SK-N-SH (cell line): ENCODE measurements around the gene ZMAT5. TPM values are rescaled to one million over a fixed set of nuclear protein-coding genes. Genes with fewer than 3 reads are reported as not detected.

Source experiments
- CTCF ChIA-PET: fragments of 300-600, 350-600 bp; formaldehyde crosslinking; extraction: SDS; loops from one replicate; lab custom pipeline; 2021; lab: Yijun Ruan, JAX
- POLR2A ChIA-PET: fragments of 350-600 bp; sonication (Branson Sonifier 250); formaldehyde crosslinking; extraction: SDS; loops from one replicate; lab custom pipeline; 2020; ENCODE audit warnings: antibody characterized with exemption, inconsistent platforms; lab: Yijun Ruan, JAX
- DNase-seq: peaks from one replicate; pipeline ENCODE4 v3.0.0; 2012
- H2AFZ ChIP-seq: fragments of 200-600 bp; sonication (generic); 2 replicates; pipeline ENCODE4 v1.8.1; 2016; ENCODE audit warnings: antibody characterized with exemption, mild to moderate bottlenecking, low read depth
- H3F3A ChIP-seq: fragments of 200-600 bp; sonication (generic); replicated peaks from 2 replicates; pipeline ENCODE3; 2016; ENCODE audit warnings: antibody characterized with exemption, mild to moderate bottlenecking; ENCODE audit not compliant: insufficient read depth
- H3K27ac ChIP-seq, 2 experiments: fragments of 200-500 bp in 1 of 2; fragments of 200-600 bp in 1 of 2; sonication (Bioruptor generic) in 1 of 2; sonication (generic), shearing (Covaris generic) in 1 of 2; 2 replicates each; pipeline versions ENCODE4 v1.5.1 to v1.6.1; 2014 to 2016; ENCODE audit warnings: low read depth in 2 of 2, inconsistent platforms in 1 of 2, low read length in 1 of 2, mild to moderate bottlenecking in 1 of 2, mixed read lengths in 1 of 2
- H3K27me3 ChIP-seq: fragments of 200-600 bp; sonication (generic), shearing (Covaris generic); 2 replicates; pipeline ENCODE4 v1.6.1; 2016; ENCODE audit warnings: mixed run types; ENCODE audit not compliant: insufficient read depth
- H3K36me3 ChIP-seq, 2 experiments: fragments of 200-500 bp in 1 of 2; fragments of 200-600 bp in 1 of 2; sonication (Bioruptor generic) in 1 of 2; sonication (generic) in 1 of 2; replicated peaks in 1 of 2; 2 replicates each; pipeline versions ENCODE3 to v1.5.1; 2014 to 2016; ENCODE audit warnings: low read length in 1 of 2, mild to moderate bottlenecking in 1 of 2; ENCODE audit not compliant: insufficient read depth in 2 of 2, control insufficient read depth in 1 of 2
- H3K4me1 ChIP-seq, 2 experiments: fragments of 200-500 bp in 1 of 2; fragments of 200-600 bp in 1 of 2; sonication (Bioruptor generic) in 1 of 2; sonication (generic), shearing (Covaris generic) in 1 of 2; 2 replicates each; pipeline versions ENCODE4 v1.5.1 to v1.6.1; 2014 to 2016; ENCODE audit warnings: low read depth in 1 of 2, low read length in 1 of 2, mixed run types in 1 of 2; ENCODE audit not compliant: insufficient read depth in 2 of 2, control insufficient read depth in 1 of 2
- H3K4me2 ChIP-seq: fragments of 200-600 bp; sonication (generic), shearing (Covaris generic); 2 replicates; pipeline ENCODE4 v1.6.1; 2017; ENCODE audit warnings: mixed run types
- H3K4me3 ChIP-seq, 2 experiments: fragments of 200-500 bp in 1 of 2; fragments of 200-600 bp in 1 of 2; sonication (Bioruptor generic) in 1 of 2; sonication (generic), shearing (Covaris generic) in 1 of 2; 2 replicates each; pipeline versions ENCODE4 v1.5.1 to v1.8.1; 2014 to 2016; ENCODE audit warnings: low read depth in 2 of 2, inconsistent platforms in 1 of 2, low read length in 1 of 2, mild to moderate bottlenecking in 1 of 2, mixed read lengths in 1 of 2, moderate library complexity in 1 of 2
- H3K79me2 ChIP-seq: fragments of 200-600 bp; sonication (generic); 2 replicates; pipeline ENCODE4 v1.8.1; 2017; ENCODE audit warnings: mild to moderate bottlenecking; ENCODE audit not compliant: insufficient read depth
- H3K9ac ChIP-seq: fragments of 200-600 bp; sonication (generic); 2 replicates; pipeline ENCODE4 v1.6.1; 2017; ENCODE audit warnings: mixed run types
- H3K9me2 ChIP-seq: fragments of 200-600 bp; sonication (generic); 2 replicates; pipeline ENCODE4 v1.6.1; 2017; ENCODE audit warnings: mixed run types
- H3K9me3 ChIP-seq: fragments of 200-600 bp; sonication (generic); 2 replicates; pipeline ENCODE4 v1.6.1; 2017; ENCODE audit warnings: mixed run types, mild to moderate bottlenecking, moderate library complexity
- H4K20me1 ChIP-seq: fragments of 200-600 bp; sonication (generic); 2 replicates; pipeline ENCODE4 v1.6.1; 2017; ENCODE audit warnings: mild to moderate bottlenecking, mixed run types; ENCODE audit not compliant: insufficient read depth
- EZH2phosphoT487 ChIP-seq: fragments of 200-600 bp; sonication (generic); IDR thresholded peaks from 2 replicates; pipeline ENCODE4 v1.6.1; 2017; ENCODE audit warnings: low read depth, mixed run types, mild to moderate bottlenecking, antibody characterized with exemption, moderate library complexity, borderline replicate concordance
- FOXJ3 ChIP-seq: sonication (generic); formaldehyde crosslinking; IDR thresholded peaks from 2 replicates; pipeline ENCODE4 v1.5.1; 2020; ENCODE audit warnings: mild to moderate bottlenecking, missing genetic modification reagents
- IRF3 ChIP-seq: fragments of 150-350 bp; IDR thresholded peaks from 2 replicates; pipeline ENCODE4 v1.6.1; 2016; ENCODE audit warnings: mild to moderate bottlenecking, low read depth, low read length
- JUND ChIP-seq: IDR thresholded peaks from 2 replicates; pipeline ENCODE4 v1.4.0; 2012
- MXI1 ChIP-seq: IDR thresholded peaks from 2 replicates; pipeline ENCODE4 v1.6.1; 2012; ENCODE audit warnings: mild to moderate bottlenecking, low read depth, low read length, improper control_type of control experiment
- POLR2AphosphoS5 ChIP-seq: IDR thresholded peaks from 2 replicates; pipeline ENCODE4 v1.6.1; 2012; ENCODE audit warnings: low read depth, low read length
- TAF1 ChIP-seq: IDR thresholded peaks from 2 replicates; pipeline ENCODE4 v1.6.1; 2012; ENCODE audit warnings: low read depth, mild to moderate bottlenecking, low read length, moderate library complexity, borderline replicate concordance
- TCF12 ChIP-seq: IDR thresholded peaks from 2 replicates; pipeline ENCODE4 v1.4.0; 2012
- TEAD4 ChIP-seq: IDR thresholded peaks from 2 replicates; pipeline ENCODE4 v1.4.0; 2012; ENCODE audit warnings: mild to moderate bottlenecking, borderline replicate concordance; ENCODE audit not compliant: insufficient read depth
- WGBS: methylation state at CpG from one replicate; pipeline ENCODE4 v1.1.6; 2017; ENCODE audit warnings: low lambda C conversion rate; 5-methylcytosine and 5-hydroxymethylcytosine counted together
- polyA plus RNA-seq, 3 experiments: library from polyadenylated mRNA; depleted of rRNA; stranded (reverse); fragments of >200 nt; gene quantifications; 2 replicates each; pipeline ENCODE4 v1.2.3, GENCODE V29; 2012
- TF ChIP-seq, protein P1 (sequence below): IDR thresholded peaks from 2 replicates; pipeline ENCODE4 v1.4.0; 2012; ENCODE audit warnings: low read depth
- TF ChIP-seq, protein P2 (sequence below): IDR thresholded peaks from 2 replicates; pipeline ENCODE4 v1.4.0; 2012; ENCODE audit warnings: low read depth, borderline replicate concordance

The ZMAT5 gene
- polyA plus RNA-seq, 1 of the 3 experiments (the other 2 are of a cell fraction) = 35.0 TPM

DNA sequence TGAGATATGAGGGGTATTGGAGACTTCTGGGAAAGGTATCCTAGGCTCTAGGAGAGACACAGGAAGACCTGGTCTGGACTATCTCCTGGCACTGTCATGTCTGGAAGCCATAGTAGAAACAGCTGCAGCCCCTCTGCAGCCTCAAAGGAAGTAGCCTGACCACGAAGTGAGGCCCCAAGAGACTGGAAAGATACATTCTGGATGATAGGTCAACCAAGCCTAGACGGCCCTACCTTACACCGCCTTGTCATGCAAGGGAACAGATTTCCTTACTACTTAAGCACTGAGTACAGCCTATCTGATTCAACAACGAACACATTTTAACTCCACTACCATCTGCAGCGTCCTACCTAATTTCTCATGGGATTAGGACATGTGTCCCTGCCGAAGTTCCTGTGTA, 31.5 kb upstream of the ZMAT5 start:
- H3K27me3 ChIP-seq = no peaks in the 10 kb centered on the region
- POLR2A ChIA-PET = no interaction called here
- CTCF ChIA-PET = interaction anchor here (4.0 kb wide), 1 partner anchor 207 kb away, joined by 14 read pairs; no protein-coding TSS in a partner anchor
- no peaks in the 10 kb centered on the region for H3K9me3 ChIP-seq
- peak overlapping the region; percentile 72 for H3K4me2 ChIP-seq
- peak overlapping the region in 1 of 2 experiments; percentile 44; a peak in 1 of 4 replicates for H3K4me3 ChIP-seq
- H3K4me1 ChIP-seq = peaks cover 17 to 32% of the 10 kb centered on the region in 2 experiments
- no peak for DNase-seq
- WGBS = 80% methylated on average over 4 of the region's 6 CpGs
- peak; percentile 34; the same call in 1 of the 2 replicates for TF ChIP-seq TCF12
- TF ChIP-seq FOXJ3 (CRISPR knock-in tag) = no peak
- no peak for TF ChIP-seq TEAD4
- TF ChIP-seq MXI1 = no peak
- TF ChIP-seq POLR2AphosphoS5 = no peak
- no peak for TF ChIP-seq TAF1
- TF ChIP-seq, protein P1, sequence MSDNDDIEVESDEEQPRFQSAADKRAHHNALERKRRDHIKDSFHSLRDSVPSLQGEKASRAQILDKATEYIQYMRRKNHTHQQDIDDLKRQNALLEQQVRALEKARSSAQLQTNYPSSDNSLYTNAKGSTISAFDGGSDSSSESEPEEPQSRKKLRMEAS = no peak
- TF ChIP-seq, protein P2, sequence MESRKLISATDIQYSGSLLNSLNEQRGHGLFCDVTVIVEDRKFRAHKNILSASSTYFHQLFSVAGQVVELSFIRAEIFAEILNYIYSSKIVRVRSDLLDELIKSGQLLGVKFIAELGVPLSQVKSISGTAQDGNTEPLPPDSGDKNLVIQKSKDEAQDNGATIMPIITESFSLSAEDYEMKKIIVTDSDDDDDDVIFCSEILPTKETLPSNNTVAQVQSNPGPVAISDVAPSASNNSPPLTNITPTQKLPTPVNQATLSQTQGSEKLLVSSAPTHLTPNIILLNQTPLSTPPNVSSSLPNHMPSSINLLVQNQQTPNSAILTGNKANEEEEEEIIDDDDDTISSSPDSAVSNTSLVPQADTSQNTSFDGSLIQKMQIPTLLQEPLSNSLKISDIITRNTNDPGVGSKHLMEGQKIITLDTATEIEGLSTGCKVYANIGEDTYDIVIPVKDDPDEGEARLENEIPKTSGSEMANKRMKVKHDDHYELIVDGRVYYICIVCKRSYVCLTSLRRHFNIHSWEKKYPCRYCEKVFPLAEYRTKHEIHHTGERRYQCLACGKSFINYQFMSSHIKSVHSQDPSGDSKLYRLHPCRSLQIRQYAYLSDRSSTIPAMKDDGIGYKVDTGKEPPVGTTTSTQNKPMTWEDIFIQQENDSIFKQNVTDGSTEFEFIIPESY = no peak
- peaks cover 14% of the 10 kb centered on the region; the same call in 1 of the 2 replicates for H3K79me2 ChIP-seq
- peaks cover 36 to 43% of the 10 kb centered on the region in 2 experiments for H3K36me3 ChIP-seq
- no peaks in the 10 kb centered on the region for H4K20me1 ChIP-seq
- H3K9ac ChIP-seq = peak overlapping the region; percentile 61; the same call in 1 of the 2 replicates
- H3F3A ChIP-seq = no peaks in the 10 kb centered on the region
- peak overlapping the region; percentile 83 to 89 for H3K27ac ChIP-seq
- no peaks in the 10 kb centered on the region for H3K9me2 ChIP-seq
- H2AFZ ChIP-seq = no peak overlapping the region

- POLR2A ChIA-PET = no interaction called here
Observed at GRCh38 chr22:29797351-29797750, 30.5 kb upstream of the ZMAT5 start.

More at GRCh38 chr22:29797351-29797750, 30.5 kb upstream of the ZMAT5 start:
- Histone ChIP-seq H3K27me3 (no peaks in the 10 kb centered on the region), H3K79me2 (peaks cover 14% of the 10 kb centered on the region; the same call in 1 of the 2 replicates), H3K4me3 (no peak overlapping the region), H3K36me3 (peaks cover 37 to 48% of the 10 kb centered on the region in 2 experiments), H2AFZ (no peak overlapping the region), H3K4me1 (peaks cover 17 to 32% of the 10 kb centered on the region in 2 experiments), H3F3A (no peaks in the 10 kb centered on the region), H3K9me2 (no peaks in the 10 kb centered on the region), H4K20me1 (no peaks in the 10 kb centered on the region), H3K9ac (no peak overlapping the region), H3K4me2 (no peak overlapping the region), H3K9me3 (no peaks in the 10 kb centered on the region), H3K27ac (no peak overlapping the region)
- DNase-seq = no peak
- CTCF ChIA-PET = no interaction called here
- TF ChIP-seq FOXJ3 (CRISPR knock-in tag) (no peak), JUND (no peak), IRF3 (no peak), EZH2phosphoT487 (no peak), TCF12 (no peak)
- TF ChIP-seq, protein P2 = no peak
- TF ChIP-seq, protein P1 = no peak
- 97% methylated on average over 3 of the region's 3 CpGs for WGBS
